GM18861 (cell line): ENCODE data around the gene DNAJC11.
"Not testable (repeated sequence)": the region's sequence is repeated elsewhere in the genome, so short reads cannot be mapped to it uniquely, and the experiment has no call there.

ENCODE experiments used
- ATAC-seq: cut with Tn5 transposase; IDR thresholded peaks from one replicate; pipeline ENCODE4 v1.9.1; 2021; ENCODE audit not compliant: unreplicated experiment

Gene DNAJC11

GRCh38 chr1:6695868-6696267 is 5.7 kb downstream of the DNAJC11 start:
- ATAC-seq: no peak

GRCh38 chr1:6694121-6694713 is 7.4 kb downstream of the DNAJC11 start:
- ATAC-seq: no peak

- no peak for ATAC-seq
Measured at GRCh38 chr1:6692956-6693355, 8.7 kb downstream of the DNAJC11 start.

GRCh38 chr1:6691507-6691906 is 10.1 kb downstream of the DNAJC11 start:
- no peak for ATAC-seq

GRCh38 chr1:6690186-6690585 is 11.4 kb downstream of the DNAJC11 start:
- no peak for ATAC-seq

GRCh38 chr1:6688757-6689156 is 12.9 kb downstream of the DNAJC11 start:
- ATAC-seq: no peak

GRCh38 chr1:6688001-6688400 is 13.6 kb downstream of the DNAJC11 start:
- ATAC-seq: no peak

GRCh38 chr1:6686294-6686693 is 15.3 kb downstream of the DNAJC11 start:
- ATAC-seq: no peak

- ATAC-seq: no peak
Measured at GRCh38 chr1:6685381-6685780, 16.2 kb downstream of the DNAJC11 start.

GRCh38 chr1:6683434-6683833 is 18.2 kb downstream of the DNAJC11 start:
- no peak for ATAC-seq

GRCh38 chr1:6675941-6676340 is 25.7 kb downstream of the DNAJC11 start:
- ATAC-seq: no peak

GRCh38 chr1:6674771-6675170 is 26.8 kb downstream of the DNAJC11 start:
- ATAC-seq: no peak

- no peak for ATAC-seq
Measured at GRCh38 chr1:6673816-6674398, 27.7 kb downstream of the DNAJC11 start.

- ATAC-seq: no peak
Measured at GRCh38 chr1:6672558-6672957, 29.1 kb downstream of the DNAJC11 start.

GRCh38 chr1:6668503-6668902 is 33.1 kb downstream of the DNAJC11 start:
- ATAC-seq: no peak

- no peak for ATAC-seq
Measured at GRCh38 chr1:6667139-6667538, 34.5 kb downstream of the DNAJC11 start.

- no peak for ATAC-seq
Measured at GRCh38 chr1:6666696-6667095, 34.9 kb downstream of the DNAJC11 start.

GRCh38 chr1:6662468-6662867 is 39.1 kb downstream of the DNAJC11 start:
- ATAC-seq: not testable (repeated sequence)

GRCh38 chr1:6660415-6661049 is 41.1 kb downstream of the DNAJC11 start:
- no peak for ATAC-seq

- no peak for ATAC-seq
Measured at GRCh38 chr1:6658359-6659060, 43.1 kb downstream of the DNAJC11 start.

- no peak for ATAC-seq
Measured at GRCh38 chr1:6657138-6657537, 44.5 kb downstream of the DNAJC11 start.
